GM21717 (cell line): ENCODE measurements around the gene ZNF483.
A peak's percentile ranks its signal among the peaks of the same experiment; 100 is the strongest.
"Not testable (repeated sequence)": the region's sequence is repeated elsewhere in the genome, so short reads cannot be mapped to it uniquely, and the experiment has no call there.

ENCODE experiments used
- ATAC-seq: cut with Tn5 transposase; IDR thresholded peaks from one replicate; pipeline ENCODE4 v1.9.1; 2021; ENCODE audit warnings: mild to moderate bottlenecking, moderate library complexity; ENCODE audit not compliant: unreplicated experiment

ZNF483 gene

DNA sequence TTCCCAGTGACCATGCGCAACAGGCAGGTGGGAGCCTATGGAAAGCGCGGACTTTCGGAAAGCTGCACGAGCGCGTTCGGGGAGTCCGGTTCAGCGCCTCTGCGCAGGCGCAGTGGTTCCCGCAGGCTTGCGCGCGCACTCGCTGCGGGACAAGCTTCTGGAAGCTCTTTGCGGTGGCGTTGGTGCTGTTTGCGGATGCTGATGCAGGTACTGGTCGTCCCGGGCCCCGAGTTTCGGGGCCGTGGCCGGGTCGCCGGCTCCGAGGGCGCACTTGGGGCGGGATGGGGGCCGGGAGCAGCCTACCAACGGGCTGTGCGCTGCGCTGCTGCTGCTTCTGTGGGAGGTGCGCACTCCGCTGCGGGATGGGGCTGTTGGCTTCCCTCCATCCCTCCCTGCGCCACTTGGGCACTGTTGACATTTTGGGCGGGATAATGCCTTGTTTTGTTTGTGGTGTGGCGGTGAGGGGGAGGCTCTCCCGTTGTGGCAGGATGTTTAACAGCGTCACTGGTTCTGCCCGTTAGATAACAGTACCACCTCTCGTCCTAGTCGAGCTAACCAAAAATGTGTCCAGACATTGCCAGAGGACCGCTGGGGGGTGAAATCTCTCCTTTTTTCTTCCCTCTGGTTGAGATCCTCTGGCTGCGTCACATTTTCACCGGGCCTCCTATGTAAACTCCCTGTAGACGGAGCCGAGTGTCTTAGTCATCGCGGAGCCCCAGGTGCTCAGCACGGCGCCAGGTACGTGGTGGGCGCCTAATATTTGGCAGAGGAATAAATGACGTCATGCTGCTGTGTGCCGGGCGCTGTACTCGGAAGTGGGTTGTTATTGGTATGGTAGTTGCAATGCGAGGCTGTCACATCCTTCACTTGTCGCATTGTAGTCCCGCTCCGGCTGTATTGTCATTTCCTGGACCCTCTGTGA is at the start of gene ZNF483:
Gene ZNF483 (plus strand): TSS at position 124 of the 922 bp plus-strand sequence. CDS start 2,217 bp downstream, outside the sequence.
- no peak for ATAC-seq

DNA sequence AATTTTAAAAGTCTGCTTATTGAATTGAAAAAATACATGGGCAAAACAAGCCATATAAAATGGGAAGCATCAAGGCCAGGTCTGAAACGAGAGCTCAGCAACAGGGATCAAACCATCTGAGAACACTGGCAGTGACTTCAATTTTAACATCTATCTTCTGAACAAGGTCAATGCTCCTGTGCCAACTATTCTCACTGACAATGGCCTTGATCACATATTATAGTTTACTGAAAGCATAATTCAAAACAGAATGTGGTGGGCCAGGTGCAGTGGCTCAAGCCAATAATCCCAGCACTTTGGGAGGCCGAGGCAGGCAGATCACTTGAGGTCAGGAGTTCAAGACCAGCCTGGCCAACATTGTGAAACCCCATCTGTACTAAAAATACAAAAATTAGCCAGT is 49.8 kb upstream of the ZNF483 start:
- ATAC-seq = no peak

DNA sequence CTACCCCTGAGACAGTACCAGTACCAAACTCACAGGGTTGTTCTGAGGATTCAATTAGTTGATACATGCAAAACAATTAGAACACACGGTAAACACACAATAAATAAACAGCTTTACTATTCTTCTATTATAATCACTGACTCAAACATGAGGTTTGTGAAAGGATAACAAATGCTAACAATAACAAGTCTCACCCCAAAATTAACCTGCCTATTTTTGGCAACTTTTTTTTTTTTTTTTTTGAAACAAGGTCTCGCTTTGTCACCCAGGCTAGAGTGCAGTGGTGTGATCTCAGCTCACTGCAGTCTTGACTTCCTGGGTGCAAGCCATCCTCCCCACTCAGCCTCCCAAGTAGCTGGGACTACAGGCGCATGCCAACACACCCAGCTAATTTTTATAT is 47.3 kb upstream of the ZNF483 start:
- no peak for ATAC-seq

DNA sequence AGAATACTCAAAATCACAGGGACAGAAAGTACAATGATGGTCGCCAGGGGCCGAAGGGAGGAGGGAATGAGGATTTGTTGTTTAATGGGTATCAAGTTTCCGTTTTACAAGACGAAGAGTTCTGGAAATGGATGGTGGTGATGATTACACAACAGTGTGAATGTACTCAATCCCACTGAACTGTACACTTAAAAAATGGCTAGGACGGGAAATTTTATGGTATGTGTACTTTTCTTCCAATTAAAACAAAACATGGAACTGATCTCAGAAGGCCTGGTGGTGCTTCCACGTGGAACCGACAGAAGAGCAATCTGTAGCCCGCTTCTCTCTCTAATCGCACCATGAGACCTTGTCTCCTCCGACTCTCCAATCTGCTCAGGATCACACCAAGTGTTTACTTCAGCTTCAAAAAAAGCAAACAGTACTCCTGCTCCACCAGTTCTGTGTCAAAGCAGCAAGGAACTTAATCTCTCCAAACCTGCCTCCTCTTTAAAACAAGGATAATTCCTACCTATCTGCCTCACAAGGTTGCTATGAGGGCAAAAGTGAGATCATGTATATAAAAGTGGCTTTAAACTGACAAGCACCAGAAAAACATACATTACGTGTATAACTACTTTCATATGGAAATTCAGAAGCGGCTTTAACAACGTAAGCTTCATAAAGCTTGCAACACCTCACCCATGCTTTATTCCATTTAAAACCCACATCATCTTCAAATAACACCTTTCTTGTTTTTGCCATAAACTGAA is 42.9 kb upstream of the ZNF483 start:
- no peak for ATAC-seq

DNA sequence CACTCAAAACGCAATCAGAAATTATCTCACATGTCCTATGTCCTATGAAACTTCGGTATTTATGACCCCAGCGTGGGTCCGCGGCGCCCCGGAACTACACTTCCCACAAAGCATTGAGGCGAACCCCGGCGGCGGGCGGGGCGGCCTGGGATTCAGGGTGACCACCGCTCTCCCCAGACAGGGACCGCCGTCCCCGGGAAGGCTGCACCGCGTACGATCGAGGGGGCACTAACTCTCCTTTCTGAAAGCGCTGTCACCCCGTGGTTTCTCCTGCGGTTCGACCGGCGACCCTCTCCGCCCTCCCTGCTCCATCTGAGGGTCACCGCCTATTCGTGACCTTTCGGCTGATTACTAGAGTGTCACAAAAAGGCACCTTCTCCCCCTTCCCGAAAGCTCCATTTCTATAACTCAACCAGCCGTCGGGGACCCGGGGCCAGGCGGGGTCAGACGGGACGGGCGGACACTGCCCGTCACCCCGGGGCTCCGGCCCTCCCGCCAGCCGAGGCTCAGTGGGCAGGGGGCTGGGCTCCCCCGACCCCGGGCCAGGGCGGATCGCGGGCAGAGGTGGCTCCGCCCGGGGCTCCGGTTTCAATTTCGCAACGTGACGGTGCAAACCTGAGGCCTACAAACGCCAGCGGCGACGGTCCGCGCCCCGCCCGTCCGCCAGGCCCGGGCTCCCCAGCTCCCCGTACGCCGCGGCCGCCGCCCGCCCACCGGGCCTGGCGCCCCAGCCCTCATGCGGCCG is 42.1 kb upstream of the ZNF483 start:
- peak; percentile 66 for ATAC-seq

DNA sequence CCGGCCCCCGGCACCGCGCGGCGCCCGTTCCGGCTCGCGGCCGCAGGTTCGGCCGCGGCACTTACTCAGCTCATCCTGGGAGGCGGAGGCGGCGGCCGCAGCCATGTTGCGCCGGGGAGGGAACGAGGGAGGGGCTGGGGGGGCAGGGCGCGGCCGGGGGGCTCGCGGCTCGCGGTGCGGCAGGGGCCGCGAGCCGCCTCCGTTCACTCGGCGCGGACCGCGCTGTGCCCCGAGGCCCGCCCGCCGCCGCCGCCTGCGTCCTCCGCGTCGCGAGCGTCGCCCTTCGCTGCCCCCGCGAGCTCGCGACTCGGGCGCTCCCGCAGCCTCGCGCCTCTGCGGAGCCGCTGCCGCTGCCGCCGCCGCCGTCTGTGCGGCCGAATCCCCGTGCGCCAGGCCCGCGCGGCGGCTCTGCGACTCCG is 41.5 kb upstream of the ZNF483 start:
- ATAC-seq = peak; percentile 34

DNA sequence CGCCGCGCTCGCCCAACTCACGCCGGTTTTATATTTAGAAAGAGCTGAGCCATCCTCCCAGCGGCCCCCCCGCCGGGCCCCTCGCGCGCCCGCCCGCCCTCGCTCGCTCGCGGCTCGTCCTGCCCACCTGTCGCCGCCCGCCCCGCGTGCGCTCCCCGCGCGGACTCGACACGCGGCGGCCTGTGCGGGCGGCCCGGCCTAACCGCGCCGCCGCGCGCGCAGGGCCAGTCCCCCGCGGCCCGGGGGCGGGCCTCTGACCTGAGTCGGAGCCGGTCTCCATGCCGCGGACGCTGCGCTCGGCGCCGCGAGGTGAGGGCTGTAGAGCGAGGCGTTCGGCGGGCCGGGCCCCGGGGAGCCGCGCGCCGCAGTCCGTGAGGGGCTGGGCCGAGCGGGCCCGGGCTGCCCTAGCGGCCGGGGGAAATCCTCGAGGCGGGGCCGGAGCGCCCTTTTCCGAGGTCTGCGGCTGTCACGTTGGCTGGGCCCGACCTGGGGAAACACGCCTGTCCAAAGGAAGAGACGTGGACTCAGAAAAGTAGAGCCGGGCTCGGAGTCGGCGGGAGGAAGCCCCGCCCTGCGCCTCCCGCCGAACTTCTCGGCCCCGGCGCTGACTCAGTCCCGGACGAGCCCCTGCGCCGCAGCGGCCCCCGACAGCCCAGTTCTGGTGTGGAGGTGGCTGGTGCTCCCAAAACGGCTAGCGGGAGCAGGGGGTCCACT is 41.0 kb upstream of the ZNF483 start, which contains the start of gene ECPAS:
Gene ECPAS (minus strand): TSS at position 526 of the 714 bp plus-strand sequence. CDS start 11,465 bp downstream, outside the sequence.
- peak; percentile 57 for ATAC-seq

DNA sequence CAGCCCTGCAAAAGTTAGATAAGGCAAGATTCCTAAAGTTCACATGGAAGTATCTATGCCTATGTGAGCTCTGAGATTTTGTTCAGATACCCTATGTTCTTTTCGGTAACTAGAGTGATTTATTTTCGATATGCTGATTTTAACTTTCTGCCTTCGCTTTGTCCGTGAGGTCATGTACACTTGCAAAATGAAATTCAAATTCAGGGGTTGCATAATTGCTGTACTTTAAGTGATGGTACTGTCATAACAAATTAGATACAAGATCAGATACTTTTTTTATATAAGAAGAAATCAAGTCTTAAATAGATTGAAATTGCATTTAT is 40.4 kb upstream of the ZNF483 start:
- peak; percentile 2 for ATAC-seq

DNA sequence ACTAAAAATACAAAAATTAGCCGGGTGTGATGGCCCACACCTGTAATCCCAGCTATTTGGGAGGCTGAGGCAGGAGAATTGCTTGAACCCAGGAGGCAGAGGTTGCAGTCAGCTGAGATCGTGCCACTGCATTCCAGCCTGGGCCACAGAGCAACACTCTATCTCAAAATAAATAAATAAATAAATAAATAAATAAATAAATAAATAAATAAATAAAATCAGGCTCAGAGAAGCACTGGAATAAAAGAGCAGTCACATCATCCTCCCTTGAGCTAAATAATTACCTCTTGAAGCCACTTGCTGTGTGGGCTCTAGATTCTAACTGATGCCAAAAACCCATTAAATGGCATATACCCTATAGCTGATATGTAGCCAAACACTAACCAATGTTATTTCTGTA is 27.8 kb upstream of the ZNF483 start:
- ATAC-seq = not testable (repeated sequence)

DNA sequence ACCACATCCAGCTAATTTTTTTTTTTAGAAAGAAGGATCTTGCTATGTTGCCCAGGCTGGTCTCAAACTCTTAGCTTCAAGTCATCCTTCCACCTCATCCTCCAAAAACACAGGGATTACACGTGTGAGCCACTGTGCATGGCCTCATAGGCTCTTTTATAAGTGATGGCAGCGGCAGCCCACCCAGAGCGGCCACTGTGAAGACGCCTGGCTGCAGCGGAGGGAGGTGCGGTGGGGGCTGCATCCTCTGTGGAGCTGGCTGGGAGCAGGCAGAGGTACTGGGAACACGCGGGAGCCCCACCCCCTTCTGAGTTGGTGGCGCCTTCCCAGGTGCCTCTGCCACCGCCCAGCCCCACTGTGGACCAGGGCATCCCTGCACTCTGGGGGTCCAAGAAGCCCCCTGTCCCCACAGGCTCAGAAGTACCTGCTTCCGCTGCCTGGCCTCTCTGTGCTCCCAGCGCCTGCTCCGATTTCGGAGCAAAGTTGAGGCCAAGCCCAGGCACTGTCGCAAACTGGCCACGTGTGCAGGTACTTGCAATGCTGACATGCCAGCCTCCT is 23.9 kb upstream of the ZNF483 start:
- no peak for ATAC-seq

DNA sequence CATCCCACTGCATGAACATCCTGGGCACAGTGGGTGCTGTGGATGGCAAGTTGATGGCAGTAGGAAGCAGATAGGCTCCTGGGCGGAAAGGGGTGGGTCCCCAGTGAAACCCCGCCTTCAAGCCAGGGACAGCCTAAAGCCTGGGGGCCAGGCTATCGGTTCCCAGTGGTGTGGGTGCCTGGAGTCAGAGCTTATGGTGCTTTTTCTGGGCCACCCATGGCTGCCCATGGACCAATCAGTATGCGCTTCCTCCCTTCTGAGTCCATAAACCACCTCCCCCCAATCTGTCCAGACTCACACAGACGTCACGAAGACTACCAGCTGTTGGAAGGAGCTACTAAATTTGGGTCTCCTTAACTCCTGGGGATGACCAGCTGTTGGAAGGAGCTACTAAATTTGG is 23.3 kb upstream of the ZNF483 start:
- ATAC-seq = no peak

DNA sequence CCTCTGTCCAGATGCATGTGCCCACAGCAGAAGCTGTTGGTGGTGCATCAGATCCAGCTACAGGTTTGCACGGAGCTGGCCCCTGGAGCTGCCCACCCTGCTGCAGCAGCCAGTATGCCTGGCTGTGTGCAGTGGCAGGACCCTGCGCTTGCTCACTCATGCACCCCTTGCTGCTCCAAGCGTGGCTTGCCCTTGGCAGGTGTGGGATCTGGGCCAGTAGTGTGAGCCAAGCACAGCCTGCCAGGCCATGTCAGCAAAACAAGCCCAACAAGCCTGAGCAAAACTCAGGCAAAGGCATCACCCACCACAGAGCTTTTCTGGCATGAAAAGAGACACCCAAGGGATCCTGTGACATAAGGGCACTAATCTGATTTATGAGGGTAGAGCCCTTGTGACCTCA is 22.5 kb upstream of the ZNF483 start:
- no peak for ATAC-seq

DNA sequence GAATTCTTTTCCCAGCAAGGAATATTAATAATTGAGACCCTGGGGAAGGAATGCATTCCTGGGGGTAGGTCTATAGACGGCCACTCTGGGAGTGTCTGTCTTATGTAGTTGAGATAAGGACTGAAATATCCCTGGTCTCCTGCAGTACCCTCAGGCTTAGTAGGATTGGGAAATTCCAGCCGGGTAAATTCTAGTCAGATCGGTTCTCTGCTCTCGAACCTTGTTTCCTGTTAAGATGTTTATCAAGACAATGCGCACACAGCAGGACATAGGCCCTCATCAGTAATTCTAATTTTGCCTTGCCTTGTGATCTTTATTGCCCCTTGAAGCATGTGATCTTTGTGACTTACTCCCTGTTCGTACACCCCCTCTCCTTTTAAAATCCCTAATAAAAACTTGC is 13.4 kb upstream of the ZNF483 start:
- not testable (repeated sequence) for ATAC-seq

DNA sequence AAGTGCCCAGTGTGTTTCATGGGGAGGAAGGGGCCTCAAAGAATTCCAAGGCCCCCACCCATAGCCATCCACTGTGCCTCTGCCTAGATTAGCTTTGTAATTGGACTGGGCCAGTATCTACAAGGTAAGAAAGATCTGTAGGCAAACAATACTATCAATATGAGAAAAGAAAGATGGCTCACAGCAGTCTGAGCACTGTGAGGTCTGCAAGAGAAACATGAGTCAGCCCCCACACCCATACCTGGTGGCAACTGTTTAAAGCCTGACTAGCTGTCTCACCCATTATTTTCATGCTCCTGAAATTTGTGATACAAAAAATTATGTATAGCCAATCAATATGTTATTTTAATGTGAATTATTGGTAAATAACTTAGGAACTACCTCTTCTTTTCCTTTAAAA is 10.0 kb upstream of the ZNF483 start:
- no peak for ATAC-seq

DNA sequence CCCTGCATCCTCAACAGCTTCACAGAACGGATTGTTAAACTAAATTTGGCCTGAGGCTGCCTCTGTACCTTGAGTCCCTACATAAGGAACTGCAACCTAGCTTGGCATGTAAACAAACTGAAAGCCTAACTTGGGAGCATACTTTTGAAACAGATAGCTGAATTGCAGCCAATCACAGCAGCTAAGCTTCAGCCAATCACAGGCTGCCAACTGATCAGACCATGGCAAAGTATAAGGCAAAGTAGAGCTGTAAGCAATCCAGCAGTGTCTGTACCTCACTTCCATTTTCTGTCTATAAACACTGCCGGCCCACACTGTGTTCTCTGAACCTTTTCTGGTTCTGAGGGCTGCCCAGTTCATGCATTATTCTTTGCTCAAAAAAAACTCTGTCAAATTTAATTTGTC is 8.9 kb upstream of the ZNF483 start:
- no peak for ATAC-seq

DNA sequence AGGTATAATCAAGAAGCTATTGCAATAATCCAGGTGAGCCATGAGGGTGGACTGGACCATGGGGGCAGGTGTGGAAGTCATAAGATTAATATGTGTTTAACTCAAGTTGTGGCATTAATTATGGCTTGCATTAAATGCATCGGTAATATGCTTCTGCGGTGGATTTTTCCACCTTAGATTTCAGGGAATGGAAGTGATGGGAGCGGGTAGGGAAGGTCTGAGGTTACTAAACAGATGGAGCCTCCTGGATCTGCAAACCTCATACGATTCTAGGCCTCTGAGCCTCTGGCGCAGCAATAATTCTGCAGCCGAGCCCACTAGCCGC is 286 bp upstream of the ZNF483 start:
- ATAC-seq = no peak

DNA sequence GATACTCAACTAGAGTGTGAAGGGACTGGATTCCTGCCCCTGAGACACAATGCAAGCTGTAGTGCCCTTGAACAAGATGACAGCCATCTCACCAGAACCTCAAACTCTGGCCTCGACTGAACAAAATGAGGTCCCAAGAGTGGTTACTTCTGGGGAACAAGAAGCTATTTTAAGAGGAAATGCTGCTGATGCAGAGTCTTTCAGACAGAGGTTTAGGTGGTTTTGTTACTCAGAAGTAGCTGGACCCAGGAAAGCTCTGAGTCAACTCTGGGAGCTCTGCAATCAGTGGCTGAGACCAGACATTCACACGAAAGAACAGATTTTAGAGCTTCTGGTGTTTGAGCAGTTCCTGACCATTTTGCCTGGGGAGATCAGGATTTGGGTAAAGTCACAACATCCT is 2.4 kb downstream of the ZNF483 start:
- no peak for ATAC-seq

DNA sequence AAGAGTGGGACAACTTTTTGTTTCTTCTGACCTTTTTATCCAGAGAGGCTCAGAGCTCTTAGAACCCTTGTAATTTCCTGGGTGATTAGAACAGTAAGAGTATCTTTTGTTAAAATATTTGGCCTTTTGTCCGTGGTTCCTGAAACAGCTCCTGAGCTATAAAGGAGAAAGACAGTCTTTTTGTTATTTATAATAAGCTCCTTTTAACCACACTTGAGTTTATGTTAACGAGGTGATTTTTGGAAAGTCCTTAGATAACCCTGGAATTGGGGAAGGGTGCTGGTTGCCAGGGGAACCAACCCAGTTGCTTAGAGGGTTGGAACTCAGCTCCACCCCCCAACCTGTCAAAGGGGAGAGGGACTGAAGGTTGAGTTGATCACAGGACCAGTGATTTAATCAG is 4.8 kb downstream of the ZNF483 start:
- ATAC-seq = no peak

DNA sequence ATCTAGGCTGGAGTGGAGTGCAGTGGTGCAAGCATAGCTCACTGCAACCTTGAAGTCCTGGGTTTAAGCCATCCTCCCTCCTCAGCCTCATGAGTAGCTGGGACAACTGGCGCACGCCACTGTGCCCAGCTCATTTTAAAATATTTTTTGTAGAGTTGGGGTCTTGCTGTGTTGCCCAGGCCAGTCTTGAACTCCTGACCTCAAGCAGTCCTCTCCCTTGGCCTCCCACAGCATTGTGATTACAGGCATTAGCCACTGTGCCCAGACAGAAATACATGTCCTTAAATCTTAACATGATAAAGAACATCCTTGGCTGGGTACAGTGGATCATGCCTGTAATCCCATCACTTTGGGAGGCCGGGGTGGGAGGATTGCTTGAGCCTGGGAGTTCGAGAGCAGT is 6.7 kb downstream of the ZNF483 start:
- ATAC-seq = no peak

DNA sequence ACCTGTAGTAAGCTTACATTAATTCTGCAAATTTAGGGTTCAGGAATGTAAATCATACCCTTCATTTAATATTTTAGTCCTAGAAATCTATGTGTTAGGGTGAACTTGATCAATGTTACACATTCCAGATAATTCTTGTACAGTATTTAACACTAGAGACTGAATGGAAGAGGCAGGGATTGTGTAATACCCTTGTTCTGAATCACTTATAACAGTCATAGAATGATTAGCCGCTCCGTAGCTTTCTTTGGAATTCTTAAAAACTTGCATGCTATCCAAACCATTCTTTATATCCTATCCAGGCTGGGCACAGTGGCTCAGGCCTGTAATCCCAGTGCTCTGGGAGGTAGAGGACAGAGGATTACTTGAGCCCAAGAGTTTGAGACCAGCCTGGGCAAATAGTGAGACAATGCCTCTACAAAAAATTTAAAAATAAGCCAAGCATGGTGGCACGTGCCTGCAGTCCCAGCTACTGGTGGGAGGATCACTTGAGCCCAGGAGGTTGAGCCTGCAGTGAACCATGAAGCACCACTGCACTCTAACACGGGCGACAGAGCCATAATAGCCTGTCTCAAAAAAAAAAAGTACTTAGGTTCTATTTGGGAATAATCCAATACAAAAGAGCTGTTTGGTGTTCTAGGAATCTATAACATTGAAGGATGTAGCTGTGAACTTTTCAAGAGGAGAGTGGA is 8.3 kb downstream of the ZNF483 start:
- no peak for ATAC-seq
